ENCODE data around the gene CLCN2. TPM values are rescaled to one million over a fixed set of nuclear protein-coding genes. Genes with fewer than 3 reads are reported as not detected.

CLCN2 gene
- total and polyA plus RNA-seq, 2 experiments from 2014 or later, result 11.9 to 12.3 TPM

GRCh38 chr3:184345317-184346144, 15.9 kb downstream of the CLCN2 start:
- no peaks in the 10 kb centered on the region for H3K9me2 ChIP-seq (replicated peaks; ENCODE audit: insufficient read depth)
- no peak overlapping the region for H2AFZ ChIP-seq
- no peaks in the 10 kb centered on the region for H3K27me3 ChIP-seq
- WGBS (ENCODE audit: low lambda C conversion rate, missing lambda C conversion rate), result 33% methylated on average over 14 of the region's 14 CpGs
- H4K20me1 ChIP-seq (ENCODE audit: insufficient read depth, poor library complexity, severe bottlenecking), result no peaks in the 10 kb centered on the region
- no peaks in the 10 kb centered on the region for H3K36me3 ChIP-seq (replicated peaks; ENCODE audit: insufficient read depth, low read depth)
- H3K9me3 ChIP-seq (ENCODE audit: low read depth), result no peaks in the 10 kb centered on the region
- H3K27ac ChIP-seq, result peak overlapping the region; percentile 71
- DNase-seq (ENCODE audit: low spot score), result peak; percentile 89
- peak overlapping the region; percentile 39 for H3K4me2 ChIP-seq
- peaks cover 5% of the 10 kb centered on the region for H3K79me2 ChIP-seq
- TF ChIP-seq EZH2phosphoT487 (IDR thresholded peaks at IDR 0.05; ENCODE audit: low read depth, severe bottlenecking, unreplicated experiment) (no peak), CTCF (IDR thresholded peaks at IDR 0.05; ENCODE audit: poor library complexity) (peak; percentile 46), EZH2 (IDR thresholded peaks at IDR 0.05; ENCODE audit: borderline replicate concordance) (no peak)
- H3K4me1 ChIP-seq (ENCODE audit: insufficient read depth), result peaks cover 22% of the 10 kb centered on the region
- H3K4me3 ChIP-seq, result no peak overlapping the region

GRCh38 chr3:184344579-184345316, 16.7 kb downstream of the CLCN2 start:
- Histone ChIP-seq H2AFZ (no peak overlapping the region), H3K27ac (peak overlapping the region; percentile 71), H3K79me2 (peaks cover 12% of the 10 kb centered on the region), H3K9me2 (replicated peaks; ENCODE audit: insufficient read depth) (no peaks in the 10 kb centered on the region), H3K9me3 (ENCODE audit: low read depth) (no peaks in the 10 kb centered on the region), H3K4me1 (ENCODE audit: insufficient read depth) (peaks cover 22% of the 10 kb centered on the region), H3K36me3 (replicated peaks; ENCODE audit: insufficient read depth, low read depth) (no peaks in the 10 kb centered on the region), H3K4me2 (peak overlapping the region; percentile 39), H3K4me3 (no peak overlapping the region), H4K20me1 (ENCODE audit: insufficient read depth, poor library complexity, severe bottlenecking) (no peaks in the 10 kb centered on the region), H3K27me3 (no peaks in the 10 kb centered on the region)
- TF ChIP-seq EZH2 (IDR thresholded peaks at IDR 0.05; ENCODE audit: borderline replicate concordance) (no peak), CTCF (IDR thresholded peaks at IDR 0.05; ENCODE audit: poor library complexity) (no peak), EZH2phosphoT487 (IDR thresholded peaks at IDR 0.05; ENCODE audit: low read depth, severe bottlenecking, unreplicated experiment) (no peak)
- WGBS (ENCODE audit: low lambda C conversion rate, missing lambda C conversion rate), result 89% methylated on average over 24 of the region's 24 CpGs
- DNase-seq (ENCODE audit: low spot score), result no peak

GRCh38 chr3:184343200-184343876, 18.1 kb downstream of the CLCN2 start:
- Histone ChIP-seq H4K20me1 (ENCODE audit: insufficient read depth, poor library complexity, severe bottlenecking) (peaks cover 6% of the 10 kb centered on the region), H3K4me3 (no peak overlapping the region), H3K9me2 (replicated peaks; ENCODE audit: insufficient read depth) (no peaks in the 10 kb centered on the region), H3K4me2 (no peak overlapping the region), H3K4me1 (ENCODE audit: insufficient read depth) (peaks cover 22% of the 10 kb centered on the region), H3K36me3 (replicated peaks; ENCODE audit: insufficient read depth, low read depth) (no peaks in the 10 kb centered on the region), H3K27ac (no peak overlapping the region), H2AFZ (no peak overlapping the region), H3K79me2 (peaks cover 21% of the 10 kb centered on the region), H3K9me3 (ENCODE audit: low read depth) (no peaks in the 10 kb centered on the region), H3K27me3 (no peaks in the 10 kb centered on the region)
- DNase-seq (ENCODE audit: low spot score), result no peak
- WGBS (ENCODE audit: low lambda C conversion rate, missing lambda C conversion rate), result 79% methylated on average over 5 of the region's 5 CpGs
- no peak for TF ChIP-seq EZH2 (IDR thresholded peaks at IDR 0.05; ENCODE audit: borderline replicate concordance)
- no peak for TF ChIP-seq EZH2phosphoT487 (IDR thresholded peaks at IDR 0.05; ENCODE audit: low read depth, severe bottlenecking, unreplicated experiment)
- TF ChIP-seq CTCF (IDR thresholded peaks at IDR 0.05; ENCODE audit: poor library complexity), result no peak
